GM19452 (cell line): ENCODE measurements around the gene SNX2.

Experiments used
- ATAC-seq: cut with Tn5 transposase; IDR thresholded peaks from one replicate; pipeline ENCODE4 v1.9.1; 2021; ENCODE audit not compliant: unreplicated experiment

Gene SNX2

GRCh38 chr5:122770477-122770876, 4.4 kb upstream of the SNX2 start:
- no peak for ATAC-seq

GRCh38 chr5:122772446-122772845, 2.4 kb upstream of the SNX2 start:
- ATAC-seq = no peak

GRCh38 chr5:122773619-122774018, 1.3 kb upstream of the SNX2 start:
- no peak for ATAC-seq

GRCh38 chr5:122774519-122774860, 390 bp upstream of the SNX2 start:
- peak; percentile 31 for ATAC-seq

GRCh38 chr5:122775550-122776542, 966 bp downstream of the SNX2 start:
- ATAC-seq = no peak

- ATAC-seq = no peak
These were observed 3.3 kb downstream of the SNX2 start for GRCh38 chr5:122778157-122778556.

- no peak for ATAC-seq
These were observed 4.6 kb downstream of the SNX2 start for GRCh38 chr5:122779451-122779850.

GRCh38 chr5:122780296-122780695, 5.4 kb downstream of the SNX2 start:
- ATAC-seq = peak; percentile 46

- no peak for ATAC-seq
These were observed 6.6 kb downstream of the SNX2 start for GRCh38 chr5:122781465-122781864.

GRCh38 chr5:122785294-122785693, 10.4 kb downstream of the SNX2 start:
- no peak for ATAC-seq

GRCh38 chr5:122788371-122788770, 13.5 kb downstream of the SNX2 start:
- no peak for ATAC-seq

- ATAC-seq = no peak
These were observed 14.1 kb downstream of the SNX2 start for GRCh38 chr5:122788996-122789395.

GRCh38 chr5:122789461-122790171, 14.7 kb downstream of the SNX2 start:
- ATAC-seq = no peak

GRCh38 chr5:122790354-122791103, 15.6 kb downstream of the SNX2 start:
- no peak for ATAC-seq

- no peak for ATAC-seq
These were observed 30.6 kb downstream of the SNX2 start for GRCh38 chr5:122805481-122805880.

- no peak for ATAC-seq
These were observed 35.5 kb downstream of the SNX2 start for GRCh38 chr5:122810405-122810804.

GRCh38 chr5:122815218-122815767, 40.4 kb downstream of the SNX2 start:
- no peak for ATAC-seq

GRCh38 chr5:122816756-122817155, 41.9 kb downstream of the SNX2 start:
- ATAC-seq = no peak

GRCh38 chr5:122831984-122832383, 57.1 kb downstream of the SNX2 start:
- no peak for ATAC-seq

- ATAC-seq = no peak
These were observed 60.8 kb downstream of the SNX2 start for GRCh38 chr5:122835681-122836080.

GRCh38 chr5:122836947-122837346, 62.1 kb downstream of the SNX2 start:
- ATAC-seq = no peak
